PC-9 (cell line): ENCODE results near the gene MDFIC.

Experiments
- CTCF ChIP-seq: fragments of 200-600 bp; sonication (generic); conservative IDR thresholded peaks from 2 replicates; pipeline ENCODE4 v1.6.1; 2017; ENCODE audit warnings: mixed run types, antibody characterized with exemption, mild to moderate bottlenecking, moderate library complexity
- EZH2 ChIP-seq: fragments of 200-600 bp; sonication (generic); IDR thresholded peaks from 2 replicates; pipeline ENCODE4 v1.8.0; 2017; ENCODE audit warnings: antibody characterized with exemption, low read depth

GRCh38 chr7:114943530-114943929 is 21.6 kb downstream of the MDFIC start:
- TF ChIP-seq CTCF (no peak), EZH2 (no peak)
